GM18519 (cell line): Measurements from ENCODE around the gene ARMC9.
"Not testable (repeated sequence)": the region's sequence is repeated elsewhere in the genome, so short reads cannot be mapped to it uniquely, and the experiment has no call there.

ENCODE experiments used
- ATAC-seq: cut with Tn5 transposase; IDR thresholded peaks from one replicate; pipeline ENCODE4 v1.9.1; 2021; ENCODE audit warnings: mild to moderate bottlenecking, moderate library complexity; ENCODE audit not compliant: unreplicated experiment, low FRiP score

Gene ARMC9

GRCh38 chr2:231304259-231304658, 105.8 kb downstream of the ARMC9 start:
- not testable (repeated sequence) for ATAC-seq

- ATAC-seq: no peak
Measured at GRCh38 chr2:231305221-231305620, 106.8 kb downstream of the ARMC9 start.

- ATAC-seq: no peak
Measured at GRCh38 chr2:231306791-231307393, 108.5 kb downstream of the ARMC9 start.

- ATAC-seq: no peak
Measured at GRCh38 chr2:231308219-231308618, 109.8 kb downstream of the ARMC9 start.

- no peak for ATAC-seq
Measured at GRCh38 chr2:231308631-231309428, 110.4 kb downstream of the ARMC9 start.

- no peak for ATAC-seq
Measured at GRCh38 chr2:231312066-231312465, 113.6 kb downstream of the ARMC9 start.

- ATAC-seq: no peak
Measured at GRCh38 chr2:231315896-231316295, 117.5 kb downstream of the ARMC9 start.

- no peak for ATAC-seq
Measured at GRCh38 chr2:231317579-231317978, 119.1 kb downstream of the ARMC9 start.

GRCh38 chr2:231318436-231318835, 120.0 kb downstream of the ARMC9 start:
- no peak for ATAC-seq

GRCh38 chr2:231318954-231319353, 120.5 kb downstream of the ARMC9 start:
- ATAC-seq: no peak

- no peak for ATAC-seq
Measured at GRCh38 chr2:231319867-231320266, 121.4 kb downstream of the ARMC9 start.

- no peak for ATAC-seq
Measured at GRCh38 chr2:231321021-231321420, 122.6 kb downstream of the ARMC9 start.

GRCh38 chr2:231321556-231322334, 123.3 kb downstream of the ARMC9 start:
- no peak for ATAC-seq

GRCh38 chr2:231323316-231323715, 124.9 kb downstream of the ARMC9 start:
- no peak for ATAC-seq

- ATAC-seq: no peak
Measured at GRCh38 chr2:231325826-231326225, 127.4 kb downstream of the ARMC9 start.

- ATAC-seq: no peak
Measured at GRCh38 chr2:231326404-231326803, 128.0 kb downstream of the ARMC9 start.

GRCh38 chr2:231330311-231330710, 131.9 kb downstream of the ARMC9 start:
- no peak for ATAC-seq

- ATAC-seq: no peak
Measured at GRCh38 chr2:231331533-231331932, 133.1 kb downstream of the ARMC9 start.

GRCh38 chr2:231332388-231332787, 134.0 kb downstream of the ARMC9 start:
- no peak for ATAC-seq

- no peak for ATAC-seq
Measured at GRCh38 chr2:231332872-231333500, 134.6 kb downstream of the ARMC9 start.
